IMR-90 (cell line): ENCODE results near the gene NLRC5. TPM values are rescaled to one million over a fixed set of nuclear protein-coding genes. Genes with fewer than 3 reads are reported as not detected.

Experiments used
- ATAC-seq: fragments of 200-7000 bp; cut with Tn5 transposase; 2 replicates; pipeline ENCODE4 v1.9.1; 2020; ENCODE audit warnings: low read depth, mild to moderate bottlenecking, moderate library complexity
- BruUV-seq: library from RNA; stranded (reverse); fragments of 400-500 nt; replicated peaks from 2 replicates; lab custom pipeline; 2021; lab: Mats Ljungman, UMichigan
- CTCF ChIA-PET: fragments of 300-600 bp; formaldehyde crosslinking; extraction: SDS; loops from one replicate; lab custom pipeline; 2021; ENCODE audit warnings: antibody characterized with exemption; lab: Yijun Ruan, JAX
- POLR2A ChIA-PET: fragments of 300-600 bp; sonication (Branson Sonifier 250); formaldehyde crosslinking; loops from one replicate; lab custom pipeline; 2022; ENCODE audit warnings: antibody characterized with exemption; ENCODE audit not compliant: unreplicated experiment; lab: Charles Lee
- DNase-seq: peaks from one replicate; pipeline ENCODE4 v3.0.0; 2013
- H2AFZ ChIP-seq: replicated peaks from 2 replicates; pipeline ENCODE3; 2013; ENCODE audit warnings: low read length, mild to moderate bottlenecking; ENCODE audit not compliant: poor library complexity
- H2AK5ac ChIP-seq: 2 replicates; pipeline ENCODE4 v1.6.1; 2013; ENCODE audit warnings: low read depth, low read length, inconsistent platforms
- H2AK9ac ChIP-seq: replicated peaks from 2 replicates; pipeline ENCODE3; 2013; ENCODE audit warnings: mild to moderate bottlenecking, low read depth, low read length, moderate library complexity; ENCODE audit not compliant: poor library complexity
- H2BK120ac ChIP-seq: 2 replicates; pipeline ENCODE4 v1.6.1; 2013; ENCODE audit warnings: low read depth, low read length, inconsistent platforms
- H2BK15ac ChIP-seq: 3 replicates; pipeline ENCODE4 v1.6.1; 2013; ENCODE audit warnings: low read depth, low read length, inconsistent platforms
- H2BK20ac ChIP-seq: 2 replicates; pipeline ENCODE4 v1.6.1; 2013; ENCODE audit warnings: low read depth, mild to moderate bottlenecking, inconsistent platforms, low read length, moderate library complexity
- H2BK5ac ChIP-seq: 2 replicates; pipeline ENCODE4 v1.6.1; 2013; ENCODE audit warnings: mild to moderate bottlenecking, low read depth, low read length, inconsistent platforms; ENCODE audit not compliant: poor library complexity, severe bottlenecking
- H3K14ac ChIP-seq: replicated peaks from 2 replicates; pipeline ENCODE4 v1.6.1; 2013; ENCODE audit warnings: low read depth, low read length, inconsistent platforms
- H3K18ac ChIP-seq: 2 replicates; pipeline ENCODE4 v1.6.1; 2013; ENCODE audit warnings: low read depth, low read length, control low read depth
- H3K23ac ChIP-seq: 2 replicates; pipeline ENCODE4 v1.6.1; 2013; ENCODE audit warnings: low read depth, low read length, inconsistent platforms
- H3K27ac ChIP-seq: 2 replicates; pipeline ENCODE4 v1.5.1; 2013; ENCODE audit warnings: mild to moderate bottlenecking, control low read depth, low read length; ENCODE audit not compliant: insufficient read depth
- H3K27me3 ChIP-seq: 2 replicates; pipeline ENCODE4 v1.6.1; 2013; ENCODE audit warnings: low read length; ENCODE audit not compliant: control insufficient read depth, insufficient read depth
- H3K36me3 ChIP-seq: 2 replicates; pipeline ENCODE4 v1.6.1; 2013; ENCODE audit warnings: low read length, mixed read lengths; ENCODE audit not compliant: control insufficient read depth, insufficient read depth
- H3K4ac ChIP-seq: 2 replicates; pipeline ENCODE4 v1.6.1; 2013; ENCODE audit warnings: low read depth, low read length, inconsistent platforms
- H3K4me1 ChIP-seq: 2 replicates; pipeline ENCODE4 v1.6.1; 2013; ENCODE audit warnings: low read length, mixed read lengths; ENCODE audit not compliant: control insufficient read depth, insufficient read depth
- H3K4me2 ChIP-seq: 2 replicates; pipeline ENCODE4 v1.6.1; 2013; ENCODE audit warnings: low read depth, mild to moderate bottlenecking, control low read depth, low read length, moderate library complexity
- H3K4me3 ChIP-seq: 2 replicates; pipeline ENCODE4 v1.5.1; 2013; ENCODE audit warnings: low read depth, mild to moderate bottlenecking, control low read depth, low read length, moderate library complexity; ENCODE audit not compliant: insufficient read depth
- H3K56ac ChIP-seq: 2 replicates; pipeline ENCODE4 v1.6.1; 2013; ENCODE audit warnings: low read length, inconsistent platforms; ENCODE audit not compliant: insufficient read depth; ENCODE audit errors: extremely low read depth
- H3K79me1 ChIP-seq, 2 experiments: 2 replicates each; pipeline ENCODE4 v1.6.1; 2013; ENCODE audit warnings: low read length in 2 of 2, inconsistent platforms in 1 of 2, low read depth in 1 of 2
- H3K9ac ChIP-seq: 2 replicates; pipeline ENCODE4 v1.6.1; 2013; ENCODE audit warnings: low read depth, low read length, control low read depth
- H3K9me1 ChIP-seq: 2 replicates; pipeline ENCODE4 v1.6.1; 2013; ENCODE audit warnings: low read length, inconsistent platforms; ENCODE audit not compliant: insufficient read depth
- H3K9me3 ChIP-seq: 2 replicates; pipeline ENCODE4 v1.6.1; 2013; ENCODE audit warnings: low read length; ENCODE audit not compliant: control insufficient read depth, insufficient read depth
- H4K20me1 ChIP-seq: 2 replicates; pipeline ENCODE4 v1.6.1; 2013; ENCODE audit warnings: low read length, inconsistent platforms; ENCODE audit not compliant: insufficient read depth
- H4K5ac ChIP-seq: 2 replicates; pipeline ENCODE4 v1.6.1; 2013; ENCODE audit warnings: mild to moderate bottlenecking, low read depth, low read length, control low read depth
- H4K8ac ChIP-seq, 2 experiments: 2 replicates each; pipeline ENCODE4 v1.6.1; 2013; ENCODE audit warnings: low read depth in 2 of 2, low read length in 2 of 2, control low read depth in 1 of 2, inconsistent platforms in 1 of 2
- H4K91ac ChIP-seq: 2 replicates; pipeline ENCODE4 v1.6.1; 2013; ENCODE audit warnings: low read depth, low read length, inconsistent platforms; ENCODE audit not compliant: insufficient read depth
- BHLHE40 ChIP-seq: fragments of 150-350 bp; IDR thresholded peaks from 2 replicates; pipeline ENCODE4 v1.6.1; 2016; ENCODE audit warnings: mild to moderate bottlenecking, low read depth, low read length
- NFE2L2 ChIP-seq: fragments of 150-350 bp; IDR thresholded peaks from 2 replicates; pipeline ENCODE4 v1.6.1; 2016; ENCODE audit warnings: low read depth, mild to moderate bottlenecking, low read length
- RAD21 ChIP-seq: IDR thresholded peaks from 2 replicates; pipeline ENCODE4 v1.6.1; 2012; ENCODE audit warnings: low read length, improper control_type of control experiment
- whole genome bisulfite sequencing, 2 experiments: methylation state at CpG; one replicate each; pipeline versions ENCODE4 v1.1.5 to v1.1.7; 2013; ENCODE audit warnings: missing lambda C conversion rate in 2 of 2; ENCODE audit not compliant: insufficient read length in 1 of 2; ENCODE audit errors: extremely low coverage in 2 of 2; 5-methylcytosine and 5-hydroxymethylcytosine counted together
- dilution Hi-C: fragments of 300-500 bp; cut with HindIII; formaldehyde crosslinking; loops from one replicate; pipeline ENCODE4 v1.14.3; 2018; ENCODE audit warnings: low sequenced_read_pairs; ENCODE audit not compliant: unreplicated experiment
- in situ Hi-C: fragments of 300-500 bp; cut with MboI; formaldehyde crosslinking; loops from 3 replicates; pipeline ENCODE4 v1.14.3; 2019; ENCODE audit warnings: low sequenced_read_pairs, inconsistent platforms, mixed read lengths
- intact Hi-C: fragments of 100-400 bp; cut with micrococcal nuclease; formaldehyde crosslinking; loops from 2 replicates; pipeline ENCODE4 v1.10.0; 2022
- polyA plus RNA-seq, 3 experiments: library from polyadenylated mRNA; depleted of rRNA; stranded (reverse); fragments of >200 nt; gene quantifications; 2 replicates each; pipeline ENCODE4 v1.2.3, GENCODE V29; 2012; ENCODE audit warnings: low replicate concordance in 1 of 3
- total RNA-seq: library from RNA; depleted of rRNA; stranded (reverse); fragments of >200 nt; gene quantifications from 2 replicates; pipeline ENCODE4 v1.2.3, GENCODE V29; 2012

Gene NLRC5
- total and polyA plus RNA-seq, 2 of the 4 experiments (the other 2 are of a cell fraction) = 9.1 to 14.9 TPM

- POLR2A ChIA-PET = no interaction called here
- H3K9me1 ChIP-seq = peaks cover 8% of the 10 kb centered on the region; the same call in 1 of the 2 replicates
- H3K79me1 ChIP-seq = peaks cover 18 to 50% of the 10 kb centered on the region in 2 experiments; a peak in 3 of 4 replicates
- no peak overlapping the region for H3K4ac ChIP-seq
- peaks cover 13% of the 10 kb centered on the region for H4K20me1 ChIP-seq
- H3K4me2 ChIP-seq = no peak overlapping the region
- H3K27me3 ChIP-seq = no peaks in the 10 kb centered on the region
- no peak overlapping the region for H4K5ac ChIP-seq
- no TSS peak for BruUV-seq
- no peak for ATAC-seq
- intact Hi-C loops (no loop called here), dilution Hi-C loops (no loop called here), in situ Hi-C loops (no loop called here)
- no peak overlapping the region for H3K14ac ChIP-seq
- H2AK5ac ChIP-seq = no peak overlapping the region
- DNase-seq = no peak
- CTCF ChIA-PET = interaction anchor here (1.5 kb wide), 1 partner anchor 13 kb away, joined by 7 read pairs; no protein-coding TSS in a partner anchor
- no peak overlapping the region for H2AK9ac ChIP-seq
- H3K9me3 ChIP-seq = no peaks in the 10 kb centered on the region
- H3K23ac ChIP-seq = no peak overlapping the region
- no peak overlapping the region for H3K4me3 ChIP-seq
- H2BK20ac ChIP-seq = no peak overlapping the region
- H2BK120ac ChIP-seq = no peak overlapping the region
- no peak overlapping the region for H4K91ac ChIP-seq
- no peak overlapping the region for H2AFZ ChIP-seq
- H3K27ac ChIP-seq = no peak overlapping the region
- H3K36me3 ChIP-seq = no peaks in the 10 kb centered on the region
- no peak overlapping the region for H2BK15ac ChIP-seq
- H3K9ac ChIP-seq = no peak overlapping the region
- no peak overlapping the region for H3K18ac ChIP-seq
- WGBS, 2 experiments = no CpG with 5 or more reads among the region's 2 CpGs
- H2BK5ac ChIP-seq = no peak overlapping the region
- H3K56ac ChIP-seq = no peak overlapping the region
- peaks cover 2% of the 10 kb centered on the region; the same call in 1 of the 2 replicates for H3K4me1 ChIP-seq
- no peak overlapping the region for H4K8ac ChIP-seq
- TF ChIP-seq NFE2L2 (no peak), RAD21 (no peak), BHLHE40 (no peak)
Observed at GRCh38 chr16:57096793-57097192, 107.4 kb downstream of the NLRC5 start.
